Neural progenitor cell (in vitro differentiated cells): Measurements from ENCODE around the gene TP63. TPM values are rescaled to one million over a fixed set of nuclear protein-coding genes. Genes with fewer than 3 reads are reported as not detected.

ENCODE experiments used
- DNase-seq: peaks from one replicate; pipeline ENCODE4 v3.0.0-alpha.2; 2016; ENCODE audit warnings: low spot score
- H2AFZ ChIP-seq: fragments of 200-600 bp; sonication (generic); replicated peaks from 2 replicates; pipeline ENCODE4 v1.6.1; 2016; ENCODE audit warnings: antibody characterized with exemption
- H3F3A ChIP-seq: fragments of 200-600 bp; sonication (generic); 2 replicates; pipeline ENCODE4 v1.6.1; 2016; ENCODE audit warnings: antibody characterized with exemption, low read depth
- H3K27ac ChIP-seq: fragments of 200-600 bp; sonication (generic); 2 replicates; pipeline ENCODE4 v1.5.1; 2016; ENCODE audit warnings: mild to moderate bottlenecking
- H3K27me3 ChIP-seq: fragments of 200-600 bp; sonication (generic); 2 replicates; pipeline ENCODE4 v1.6.1; 2016; ENCODE audit warnings: mild to moderate bottlenecking, moderate library complexity
- H3K36me3 ChIP-seq: fragments of 200-600 bp; sonication (generic); 2 replicates; pipeline ENCODE4 v1.5.1; 2016
- H3K4me1 ChIP-seq: fragments of 200-600 bp; sonication (generic); 2 replicates; pipeline ENCODE4 v1.6.1; 2016; ENCODE audit warnings: mixed run types
- H3K4me2 ChIP-seq: fragments of 200-600 bp; sonication (generic); 2 replicates; pipeline ENCODE4 v1.6.1; 2016
- H3K4me3 ChIP-seq: fragments of 200-600 bp; sonication (generic); 2 replicates; pipeline ENCODE4 v1.5.1; 2016
- H3K79me2 ChIP-seq: fragments of 200-600 bp; sonication (generic); 2 replicates; pipeline ENCODE4 v1.6.1; 2016; ENCODE audit warnings: low read depth
- H3K9ac ChIP-seq: fragments of 200-600 bp; sonication (generic); 2 replicates; pipeline ENCODE4 v1.6.1; 2016
- H3K9me3 ChIP-seq: fragments of 200-600 bp; sonication (generic); 2 replicates; pipeline ENCODE4 v1.5.1; 2016; ENCODE audit warnings: low read depth
- H4K20me1 ChIP-seq: fragments of 200-600 bp; sonication (generic); 2 replicates; pipeline ENCODE4 v1.6.1; 2016; ENCODE audit warnings: low read depth
- H3K27ac Mint-ChIP-seq: 3 replicates; pipeline ENCODE4 v1.8.0; 2021; ENCODE audit warnings: mixed read lengths
- H3K27me3 Mint-ChIP-seq: 2 replicates; pipeline ENCODE4 v1.8.0; 2022; ENCODE audit warnings: low read depth, mild to moderate bottlenecking, inconsistent platforms, moderate library complexity, mixed read lengths; ENCODE audit not compliant: insufficient read depth
- H3K36me3 Mint-ChIP-seq: 3 replicates; pipeline ENCODE4 v1.8.0; 2021; ENCODE audit warnings: mixed read lengths
- H3K4me1 Mint-ChIP-seq: 3 replicates; pipeline ENCODE4 v1.8.0; 2021; ENCODE audit warnings: mixed read lengths
- H3K4me3 Mint-ChIP-seq: 3 replicates; pipeline ENCODE4 v1.8.0; 2021; ENCODE audit warnings: mild to moderate bottlenecking, moderate library complexity, mixed read lengths
- H3K9me3 Mint-ChIP-seq: 3 replicates; pipeline ENCODE4 v1.8.0; 2020; ENCODE audit warnings: mixed read lengths
- CTCF ChIP-seq: fragments of 200-600 bp; sonication (generic); IDR thresholded peaks from 2 replicates; pipeline ENCODE4 v1.5.1; 2017; ENCODE audit warnings: antibody characterized with exemption, mild to moderate bottlenecking
- EZH2 ChIP-seq: fragments of 200-600 bp; sonication (generic); IDR thresholded peaks from 2 replicates; pipeline ENCODE4 v1.6.1; 2017; ENCODE audit warnings: antibody characterized with exemption, mild to moderate bottlenecking, moderate library complexity
- EZH2phosphoT487 ChIP-seq: fragments of 200-600 bp; sonication (generic); IDR thresholded peaks from 2 replicates; pipeline ENCODE4 v1.6.1; 2017; ENCODE audit warnings: antibody characterized with exemption
- total RNA-seq: library from RNA; depleted of rRNA; stranded (reverse); fragments of >200 nt; gene quantifications from 2 replicates; pipeline ENCODE4 v1.2.3, GENCODE V29; 2015; ENCODE audit warnings: low replicate concordance

TP63 gene
- total RNA-seq, 1 donor from 2014 or later: 0.62 TPM

DNA sequence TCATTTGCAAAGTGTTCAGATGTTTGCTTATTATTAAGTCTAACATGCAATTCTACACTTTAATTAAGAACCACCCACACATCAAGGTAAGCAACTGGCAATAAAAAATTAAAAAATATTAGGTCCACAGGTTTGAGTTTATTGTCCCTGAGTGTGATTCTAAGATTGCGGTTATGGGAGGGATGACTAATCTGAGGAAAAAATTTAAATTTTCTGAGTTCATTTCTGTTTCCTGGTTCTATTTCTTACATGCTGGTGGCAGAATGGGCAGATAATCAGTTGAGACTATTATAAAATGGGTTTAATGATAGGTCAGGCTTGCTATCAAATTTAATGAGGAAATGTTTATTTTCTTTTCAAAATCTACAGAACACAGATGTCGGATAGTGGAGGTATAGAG lies 105.9 kb downstream of the TP63 start:
- H3K36me3 Mint-ChIP-seq: no peaks in the 10 kb centered on the region
- no peaks in the 10 kb centered on the region for H3K9me3 Mint-ChIP-seq
- peaks cover 2% of the 10 kb centered on the region for H3K27me3 Mint-ChIP-seq

DNA sequence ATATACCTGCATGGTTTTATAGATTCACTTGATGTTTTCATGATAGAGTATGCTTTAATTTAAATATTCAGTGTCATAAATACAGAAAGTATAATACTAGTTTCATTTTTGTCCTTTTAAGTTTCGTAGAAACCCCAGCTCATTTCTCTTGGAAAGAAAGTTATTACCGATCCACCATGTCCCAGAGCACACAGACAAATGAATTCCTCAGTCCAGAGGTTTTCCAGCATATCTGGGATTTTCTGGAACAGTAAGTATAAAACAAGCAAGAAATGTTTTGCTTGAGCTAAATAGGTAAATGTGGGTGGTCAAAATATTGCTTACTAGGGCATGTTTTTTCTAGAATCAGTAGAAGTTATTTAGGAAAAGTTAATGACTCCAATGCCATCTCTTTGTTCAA lies 106.4 kb downstream of the TP63 start:
- Histone ChIP-seq H3F3A (no peaks in the 10 kb centered on the region), H2AFZ (peak overlapping the region; percentile 14), H3K79me2 (no peaks in the 10 kb centered on the region), H3K36me3 (no peaks in the 10 kb centered on the region), H3K9ac (no peak overlapping the region), H3K27me3 (no peaks in the 10 kb centered on the region), H3K4me1 (no peaks in the 10 kb centered on the region), H3K4me2 (no peak overlapping the region), H4K20me1 (no peaks in the 10 kb centered on the region), H3K4me3 (no peak overlapping the region), H3K27ac (no peak overlapping the region), H3K9me3 (no peaks in the 10 kb centered on the region)
- H3K27ac Mint-ChIP-seq: no peak overlapping the region
- no peak for DNase-seq
- no peaks in the 10 kb centered on the region for H3K4me1 Mint-ChIP-seq
- TF ChIP-seq EZH2phosphoT487 (no peak), CTCF (no peak), EZH2 (no peak)
- no peaks in the 10 kb centered on the region for H3K9me3 Mint-ChIP-seq
- peaks cover 2% of the 10 kb centered on the region for H3K27me3 Mint-ChIP-seq
- H3K36me3 Mint-ChIP-seq: no peaks in the 10 kb centered on the region
- no peak overlapping the region for H3K4me3 Mint-ChIP-seq

More for the DNA sequence above, 105.9 kb downstream of the TP63 start:
- no peaks in the 10 kb centered on the region for H4K20me1 ChIP-seq
- no peaks in the 10 kb centered on the region for H3K27me3 ChIP-seq
- no peak overlapping the region for H3K4me2 ChIP-seq
- Mint-ChIP-seq H3K4me3 (no peak overlapping the region), H3K27ac (no peak overlapping the region), H3K4me1 (no peaks in the 10 kb centered on the region)
- H3K9me3 ChIP-seq: no peaks in the 10 kb centered on the region
- no peak overlapping the region for H2AFZ ChIP-seq
- H3K36me3 ChIP-seq: no peaks in the 10 kb centered on the region
- no peaks in the 10 kb centered on the region for H3F3A ChIP-seq
- H3K27ac ChIP-seq: no peak overlapping the region
- H3K9ac ChIP-seq: no peak overlapping the region
- no peak for TF ChIP-seq EZH2
- no peak for TF ChIP-seq CTCF
- TF ChIP-seq EZH2phosphoT487: no peak
- H3K4me3 ChIP-seq: no peak overlapping the region
- no peaks in the 10 kb centered on the region for H3K4me1 ChIP-seq
- no peaks in the 10 kb centered on the region for H3K79me2 ChIP-seq
- DNase-seq: no peak

GRCh38 chr3:189739378-189739777 lies 108.2 kb downstream of the TP63 start:
- Histone ChIP-seq H3K9ac (no peak overlapping the region), H3F3A (no peaks in the 10 kb centered on the region), H3K4me2 (no peak overlapping the region), H2AFZ (no peak overlapping the region), H3K4me3 (no peak overlapping the region), H3K27ac (no peak overlapping the region), H3K27me3 (no peaks in the 10 kb centered on the region), H3K4me1 (no peaks in the 10 kb centered on the region), H3K79me2 (no peaks in the 10 kb centered on the region), H3K36me3 (no peaks in the 10 kb centered on the region), H4K20me1 (no peaks in the 10 kb centered on the region), H3K9me3 (no peaks in the 10 kb centered on the region)
- TF ChIP-seq EZH2phosphoT487 (no peak), EZH2 (no peak), CTCF (no peak)
- no peak for DNase-seq
- Mint-ChIP-seq H3K4me3 (no peak overlapping the region), H3K27ac (no peak overlapping the region), H3K36me3 (no peaks in the 10 kb centered on the region), H3K9me3 (no peaks in the 10 kb centered on the region), H3K4me1 (no peaks in the 10 kb centered on the region), H3K27me3 (peaks cover 2% of the 10 kb centered on the region)
